Gastroesophageal sphincter (tissue), 4 donors: Measurements from ENCODE around the gene ARHGAP44. TPM values are rescaled to one million over a fixed set of nuclear protein-coding genes. Genes with fewer than 3 reads are reported as not detected.

Experiments
- ATAC-seq: fragments of 150-250 bp; one replicate; pipeline ENCODE4 v1.9.1; 2016; ENCODE audit warnings: mild to moderate bottlenecking, moderate library complexity
- H3K27ac ChIP-seq, 4 donors: fragments of 200-600 bp; sonication (generic) in 3 of 4; 1 replicate in 3 of 4; 2 replicates in 1 of 4; pipeline ENCODE4 v1.5.1; 2016 to 2019
- H3K27me3 ChIP-seq: fragments of 200-600 bp; sonication (generic); one replicate; pipeline ENCODE4 v1.5.1; 2019
- H3K36me3 ChIP-seq, 2 donors: fragments of 200-600 bp; sonication (generic); one replicate each; pipeline ENCODE4 v1.5.1; 2019; ENCODE audit warnings: control low read depth in 1 of 2
- H3K4me1 ChIP-seq, 3 donors: fragments of 200-600 bp; sonication (generic); 1 replicate in 2 of 3; 2 replicates in 1 of 3; pipeline ENCODE4 v1.5.1; 2016 to 2019; ENCODE audit warnings: control low read depth in 2 of 3
- H3K4me3 ChIP-seq, 2 donors: fragments of 200-600 bp; sonication (generic); one replicate each; pipeline ENCODE4 v1.5.1; 2019; ENCODE audit warnings: mild to moderate bottlenecking in 1 of 2, moderate library complexity in 1 of 2
- H3K9me3 ChIP-seq, 3 donors: fragments of 200-600 bp; sonication (generic); one replicate each; pipeline ENCODE4 v1.5.1; 2017 to 2019; ENCODE audit warnings: control low read depth in 2 of 3
- EP300 ChIP-seq: sonication (generic); formaldehyde crosslinking; IDR thresholded peaks from one replicate; pipeline ENCODE4 v1.6.1; 2017; ENCODE audit warnings: antibody characterized with exemption, mild to moderate bottlenecking
- POLR2A ChIP-seq, 2 donors: fragments of 450-650 bp; IDR thresholded peaks; one replicate each; pipeline ENCODE4 v1.6.1; 2017; ENCODE audit warnings: antibody characterized with exemption in 2 of 2, mild to moderate bottlenecking in 2 of 2, moderate library complexity in 1 of 2
- POLR2AphosphoS5 ChIP-seq: sonication (generic); formaldehyde crosslinking; IDR thresholded peaks from one replicate; pipeline ENCODE4 v1.6.1; 2017; ENCODE audit warnings: antibody characterized with exemption
- WGBS, 2 donors: methylation state at CpG; one replicate each; pipeline ENCODE4 v1.1.5; 2018; ENCODE audit warnings: low coverage in 1 of 2; 5-methylcytosine and 5-hydroxymethylcytosine counted together
- total RNA-seq, 4 donors: library from RNA; depleted of rRNA; stranded (reverse); fragments of >200 nt; gene quantifications; one replicate each; pipeline ENCODE4 v1.1.0, GENCODE V29; 2016
- TF ChIP-seq, protein P1 (sequence below), 4 experiments: fragments of 200-600 bp in 2 of 4; fragments of 450-650 bp in 2 of 4; sonication (generic) in 1 of 4; IDR thresholded peaks; one replicate each; pipeline ENCODE4 v1.5.1; 2017 to 2019; ENCODE audit warnings: antibody characterized with exemption in 4 of 4, mild to moderate bottlenecking in 2 of 4, moderate library complexity in 2 of 4

ARHGAP44 gene
- total RNA-seq, 4 donors from 2014 or later: 4.7 to 12.5 (median 6.5) TPM

DNA sequence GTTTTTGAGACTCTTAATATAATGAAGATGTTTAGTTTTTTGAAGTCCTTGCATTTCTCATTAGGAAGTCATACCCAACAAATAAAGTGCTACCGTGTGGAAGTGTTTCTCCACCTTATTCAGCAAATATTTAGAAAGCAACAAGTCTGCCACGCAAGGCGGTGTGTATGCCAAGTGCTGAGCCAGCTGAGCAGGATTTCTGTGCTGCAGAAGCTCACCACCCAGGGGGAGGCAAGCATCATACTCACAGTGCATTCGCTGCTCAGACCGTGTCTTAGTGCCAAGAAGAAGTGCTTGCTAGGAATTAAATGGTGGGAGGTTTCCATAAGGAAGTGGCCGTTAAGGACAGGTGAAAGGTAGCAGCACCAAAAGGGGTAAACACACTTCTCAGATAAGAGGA, 111.2 kb downstream of the ARHGAP44 start:
- H3K27me3 ChIP-seq: no peaks in the 10 kb centered on the region
- no peaks in the 10 kb centered on the region for H3K9me3 ChIP-seq
- WGBS, 2 donors: 83 to 92% methylated on average over 3 to 6 of the region's 6 CpGs
- H3K4me3 ChIP-seq: no peak overlapping the region
- H3K4me1 ChIP-seq: no peaks in the 10 kb centered on the region
- no peak for TF ChIP-seq POLR2AphosphoS5
- no peak for TF ChIP-seq EP300
- TF ChIP-seq, protein P1, sequence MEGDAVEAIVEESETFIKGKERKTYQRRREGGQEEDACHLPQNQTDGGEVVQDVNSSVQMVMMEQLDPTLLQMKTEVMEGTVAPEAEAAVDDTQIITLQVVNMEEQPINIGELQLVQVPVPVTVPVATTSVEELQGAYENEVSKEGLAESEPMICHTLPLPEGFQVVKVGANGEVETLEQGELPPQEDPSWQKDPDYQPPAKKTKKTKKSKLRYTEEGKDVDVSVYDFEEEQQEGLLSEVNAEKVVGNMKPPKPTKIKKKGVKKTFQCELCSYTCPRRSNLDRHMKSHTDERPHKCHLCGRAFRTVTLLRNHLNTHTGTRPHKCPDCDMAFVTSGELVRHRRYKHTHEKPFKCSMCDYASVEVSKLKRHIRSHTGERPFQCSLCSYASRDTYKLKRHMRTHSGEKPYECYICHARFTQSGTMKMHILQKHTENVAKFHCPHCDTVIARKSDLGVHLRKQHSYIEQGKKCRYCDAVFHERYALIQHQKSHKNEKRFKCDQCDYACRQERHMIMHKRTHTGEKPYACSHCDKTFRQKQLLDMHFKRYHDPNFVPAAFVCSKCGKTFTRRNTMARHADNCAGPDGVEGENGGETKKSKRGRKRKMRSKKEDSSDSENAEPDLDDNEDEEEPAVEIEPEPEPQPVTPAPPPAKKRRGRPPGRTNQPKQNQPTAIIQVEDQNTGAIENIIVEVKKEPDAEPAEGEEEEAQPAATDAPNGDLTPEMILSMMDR (IDR thresholded peaks at IDR 0.05): no peak
- no peak for TF ChIP-seq POLR2A (IDR thresholded peaks at IDR 0.05)
- H3K27ac ChIP-seq: no peak overlapping the region
- ATAC-seq: no peak
- peaks cover 0 to 19% of the 10 kb centered on the region in 2 donors for H3K36me3 ChIP-seq

DNA sequence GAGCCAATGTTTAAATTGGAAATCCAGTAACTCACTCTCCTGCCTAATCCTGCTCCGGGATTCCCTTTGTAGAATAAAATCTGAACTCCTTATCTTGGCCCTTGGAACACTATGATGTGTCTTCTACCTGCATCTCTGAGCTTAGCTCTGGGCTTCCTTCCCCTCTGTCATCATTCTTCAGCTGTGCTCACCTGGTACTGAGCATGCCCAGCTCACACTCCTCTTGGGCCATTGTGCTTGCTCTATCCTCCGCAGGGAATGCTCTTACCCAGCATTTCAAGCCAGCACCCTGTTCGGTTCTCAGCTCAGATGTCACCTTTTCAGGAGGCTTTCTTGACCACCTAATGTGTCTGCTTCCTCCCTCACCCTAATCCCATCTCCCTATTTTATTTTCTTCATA, 112.7 kb downstream of the ARHGAP44 start:
- Histone ChIP-seq H3K4me1 (no peaks in the 10 kb centered on the region), H3K9me3 (no peaks in the 10 kb centered on the region), H3K27me3 (no peaks in the 10 kb centered on the region), H3K4me3 (no peak overlapping the region), H3K27ac (no peak overlapping the region), H3K36me3 (peaks cover 0 to 11% of the 10 kb centered on the region in 2 donors)
- ATAC-seq: no peak
- 65 to 86% methylated on average over 2 to 3 of the region's 3 CpGs for WGBS, 2 donors
- TF ChIP-seq, protein P1 (IDR thresholded peaks at IDR 0.05): no peak
- TF ChIP-seq POLR2AphosphoS5: no peak
- TF ChIP-seq EP300: no peak
- TF ChIP-seq POLR2A (IDR thresholded peaks at IDR 0.05): no peak

DNA sequence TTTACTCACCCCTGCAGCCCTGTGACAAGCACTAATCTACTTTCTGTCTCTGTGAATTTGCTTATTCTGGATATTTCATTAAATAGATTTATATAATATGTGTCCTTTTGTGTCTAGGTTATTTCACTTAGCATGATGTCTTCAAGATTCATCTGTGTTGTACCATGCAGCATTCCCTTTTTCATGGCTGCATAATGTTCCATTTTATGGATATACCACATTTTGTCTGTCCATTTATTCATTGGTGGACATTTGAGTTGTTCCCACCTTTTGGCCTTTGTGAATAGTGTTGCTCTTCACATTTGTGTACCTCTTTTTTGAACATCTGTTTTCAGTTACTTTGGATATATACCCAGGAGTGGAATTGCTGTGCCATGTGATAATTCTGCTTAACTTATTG, 118.2 kb downstream of the ARHGAP44 start:
- peaks cover 0 to 5% (median 0%) of the 10 kb centered on the region in 3 donors for H3K9me3 ChIP-seq
- H3K27me3 ChIP-seq: no peaks in the 10 kb centered on the region
- no peak overlapping the region for H3K4me3 ChIP-seq
- ATAC-seq: no peak
- no peak for TF ChIP-seq POLR2AphosphoS5
- no peak for TF ChIP-seq POLR2A (IDR thresholded peaks at IDR 0.05)
- TF ChIP-seq, protein P1 (IDR thresholded peaks at IDR 0.05): no peak
- TF ChIP-seq EP300: no peak
- H3K4me1 ChIP-seq: no peaks in the 10 kb centered on the region
- H3K27ac ChIP-seq: no peak overlapping the region
- peaks cover 0 to 5% of the 10 kb centered on the region in 2 donors for H3K36me3 ChIP-seq

DNA sequence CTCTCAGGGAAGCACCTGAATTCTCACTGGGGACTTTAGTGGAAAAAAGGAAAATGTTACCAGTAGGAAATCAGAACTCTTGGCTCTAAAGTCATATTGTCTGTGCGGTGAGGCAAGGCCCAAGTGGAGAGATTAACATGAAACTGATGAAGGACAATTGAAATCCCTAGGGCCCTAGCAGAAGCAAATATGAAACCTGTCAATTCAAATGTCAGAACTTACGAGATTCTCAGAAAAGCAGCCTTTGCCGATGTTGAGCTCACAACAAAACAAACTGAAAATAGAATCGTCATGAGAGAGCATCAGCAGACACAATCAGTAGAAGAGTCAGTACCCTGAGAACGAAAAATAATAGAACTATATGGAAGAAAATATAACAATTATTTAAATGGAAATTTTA, 119.7 kb downstream of the ARHGAP44 start:
- H3K27me3 ChIP-seq: no peaks in the 10 kb centered on the region
- H3K4me1 ChIP-seq: no peaks in the 10 kb centered on the region
- peaks cover 0 to 5% of the 10 kb centered on the region in 2 donors for H3K36me3 ChIP-seq
- TF ChIP-seq POLR2A (IDR thresholded peaks at IDR 0.05) (no peak), POLR2AphosphoS5 (no peak), EP300 (no peak)
- TF ChIP-seq, protein P1 (IDR thresholded peaks at IDR 0.05): no peak
- H3K4me3 ChIP-seq: no peak overlapping the region
- H3K9me3 ChIP-seq: peaks cover 0 to 5% (median 0%) of the 10 kb centered on the region in 3 donors
- no peak for ATAC-seq
- H3K27ac ChIP-seq: no peak overlapping the region
- WGBS, 2 donors: 92 to 95% methylated on average over 5 of the region's 5 CpGs

DNA sequence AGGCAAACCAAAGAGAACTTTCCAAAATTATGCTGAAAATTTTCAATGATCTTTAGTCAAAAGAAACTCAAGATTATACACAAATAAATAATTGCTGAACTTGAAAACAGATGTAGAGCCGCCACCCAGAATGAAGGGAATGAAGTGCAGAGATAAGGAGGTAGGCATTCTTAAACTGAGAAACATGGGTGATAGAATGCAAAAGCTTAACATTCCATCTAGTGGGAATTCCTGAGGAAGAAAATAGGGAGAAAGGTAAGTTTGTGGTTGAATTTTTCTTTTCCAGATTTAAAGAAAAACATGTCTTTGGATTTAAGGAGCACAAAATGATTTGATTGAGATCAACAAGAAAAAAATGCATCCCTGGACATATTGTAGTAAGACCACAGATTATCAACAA, 120.2 kb downstream of the ARHGAP44 start:
- TF ChIP-seq POLR2A (IDR thresholded peaks at IDR 0.05) (no peak), POLR2AphosphoS5 (no peak), EP300 (no peak)
- TF ChIP-seq, protein P1 (IDR thresholded peaks at IDR 0.05): no peak
- Histone ChIP-seq H3K4me1 (no peaks in the 10 kb centered on the region), H3K4me3 (no peak overlapping the region), H3K9me3 (peaks cover 0 to 5% (median 0%) of the 10 kb centered on the region in 3 donors), H3K27ac (no peak overlapping the region), H3K27me3 (no peaks in the 10 kb centered on the region), H3K36me3 (peaks cover 0 to 5% of the 10 kb centered on the region in 2 donors)
- no peak for ATAC-seq
- 83 to 89% methylated on average over 1 of the region's 1 CpG for WGBS, 2 donors
